GM19043 (cell line): Measurements from ENCODE around the gene RPTN.

ENCODE experiments used
- ATAC-seq: cut with Tn5 transposase; IDR thresholded peaks from one replicate; pipeline ENCODE4 v1.9.1; 2021; ENCODE audit warnings: low read depth; ENCODE audit not compliant: unreplicated experiment

RPTN gene, protein sequence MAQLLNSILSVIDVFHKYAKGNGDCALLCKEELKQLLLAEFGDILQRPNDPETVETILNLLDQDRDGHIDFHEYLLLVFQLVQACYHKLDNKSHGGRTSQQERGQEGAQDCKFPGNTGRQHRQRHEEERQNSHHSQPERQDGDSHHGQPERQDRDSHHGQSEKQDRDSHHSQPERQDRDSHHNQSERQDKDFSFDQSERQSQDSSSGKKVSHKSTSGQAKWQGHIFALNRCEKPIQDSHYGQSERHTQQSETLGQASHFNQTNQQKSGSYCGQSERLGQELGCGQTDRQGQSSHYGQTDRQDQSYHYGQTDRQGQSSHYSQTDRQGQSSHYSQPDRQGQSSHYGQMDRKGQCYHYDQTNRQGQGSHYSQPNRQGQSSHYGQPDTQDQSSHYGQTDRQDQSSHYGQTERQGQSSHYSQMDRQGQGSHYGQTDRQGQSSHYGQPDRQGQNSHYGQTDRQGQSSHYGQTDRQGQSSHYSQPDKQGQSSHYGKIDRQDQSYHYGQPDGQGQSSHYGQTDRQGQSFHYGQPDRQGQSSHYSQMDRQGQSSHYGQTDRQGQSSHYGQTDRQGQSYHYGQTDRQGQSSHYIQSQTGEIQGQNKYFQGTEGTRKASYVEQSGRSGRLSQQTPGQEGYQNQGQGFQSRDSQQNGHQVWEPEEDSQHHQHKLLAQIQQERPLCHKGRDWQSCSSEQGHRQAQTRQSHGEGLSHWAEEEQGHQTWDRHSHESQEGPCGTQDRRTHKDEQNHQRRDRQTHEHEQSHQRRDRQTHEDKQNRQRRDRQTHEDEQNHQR

DNA sequence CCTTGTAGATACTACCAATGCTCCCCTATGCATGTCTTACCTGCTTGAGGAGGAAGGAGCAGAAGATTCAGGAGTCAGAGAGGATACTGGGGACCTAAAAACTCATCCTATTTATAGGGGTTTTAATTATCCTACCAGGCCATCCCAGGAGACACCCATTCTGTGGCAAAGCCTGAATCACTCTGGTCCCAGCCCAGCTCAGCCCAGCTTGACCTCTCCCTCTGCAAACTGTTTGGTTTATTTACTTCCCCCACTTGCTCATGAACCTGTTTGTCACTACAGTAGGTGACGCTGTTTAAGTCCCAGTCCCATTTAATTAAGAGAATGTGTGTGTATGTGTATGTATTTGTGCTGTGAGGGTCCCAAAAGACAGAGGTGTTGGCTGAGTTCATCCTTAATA lies at the start of gene RPTN:
TSS of gene RPTN (minus strand) at position 85 of the 400 bp plus-strand sequence. CDS start 1,339 bp downstream, outside the sequence.
- ATAC-seq, result no peak

DNA sequence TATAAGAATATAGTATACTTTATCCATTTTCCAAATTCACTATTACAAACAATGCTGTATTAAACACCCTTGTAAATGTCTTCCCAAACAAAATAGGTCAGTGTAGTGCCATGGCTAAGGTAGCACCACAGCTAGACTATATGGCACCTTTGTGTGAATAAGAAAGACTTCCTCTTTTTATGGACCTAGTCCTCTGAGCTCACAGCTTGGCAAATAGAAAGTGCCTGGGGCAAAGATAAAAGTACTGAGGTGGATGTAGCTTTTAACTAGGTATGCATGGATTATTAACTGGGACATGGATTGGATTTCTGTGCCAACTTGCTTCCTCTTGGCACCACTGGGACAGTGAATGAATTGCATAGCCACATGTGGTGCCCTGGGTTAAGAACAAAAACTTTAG lies 40.0 kb upstream of the RPTN start:
- ATAC-seq, result no peak

GRCh38 chr1:152197361-152197941 lies 38.4 kb upstream of the RPTN start:
- ATAC-seq, result no peak

- no peak for ATAC-seq
These were observed 32.7 kb upstream of the RPTN start for GRCh38 chr1:152191711-152192110.

DNA sequence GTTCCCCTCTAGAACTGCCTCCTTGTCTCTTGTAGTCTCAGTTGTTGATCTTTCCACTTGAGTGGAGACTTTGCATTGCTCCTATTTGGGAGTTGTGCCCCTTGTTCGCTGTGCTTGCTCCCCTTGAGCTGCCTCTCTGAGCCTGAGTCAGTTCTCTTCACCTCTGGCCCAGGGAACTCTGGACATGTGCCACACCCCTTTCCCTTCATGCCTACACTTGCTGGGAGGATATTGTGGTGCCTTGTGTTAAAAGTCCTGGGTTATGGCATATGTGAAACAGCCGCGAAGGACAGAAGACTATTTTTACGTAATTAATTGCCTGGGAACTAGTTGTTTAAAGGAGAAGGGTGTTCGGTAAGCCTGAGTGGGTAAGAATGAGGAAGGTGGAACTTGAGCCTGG lies 32.2 kb upstream of the RPTN start:
- ATAC-seq, result no peak

DNA sequence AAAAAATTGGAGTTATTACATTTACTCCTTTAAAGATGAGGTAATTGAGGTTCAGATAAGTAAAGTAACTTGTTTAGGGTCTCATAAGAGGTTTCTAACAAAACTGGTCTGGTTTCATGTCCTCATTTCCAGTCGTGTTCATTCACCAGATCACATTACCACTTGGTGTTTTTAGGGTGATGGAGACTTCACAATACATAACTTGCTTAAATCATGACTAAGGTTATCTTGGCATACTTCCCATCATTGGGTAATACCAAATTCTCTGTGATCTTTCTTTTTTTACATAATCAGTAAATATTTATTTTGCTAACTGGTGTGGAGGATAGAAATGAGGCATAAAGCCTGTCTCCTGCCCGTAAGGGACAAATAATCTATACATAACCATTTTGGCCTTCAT lies 31.6 kb upstream of the RPTN start:
- no peak for ATAC-seq

GRCh38 chr1:152189657-152190442 lies 30.8 kb upstream of the RPTN start:
- no peak for ATAC-seq

- no peak for ATAC-seq
These were observed 29.9 kb upstream of the RPTN start for GRCh38 chr1:152188673-152189591.

- ATAC-seq, result no peak
These were observed 27.7 kb upstream of the RPTN start for GRCh38 chr1:152186556-152187285.

GRCh38 chr1:152185544-152186391 lies 26.7 kb upstream of the RPTN start:
- ATAC-seq, result no peak

DNA sequence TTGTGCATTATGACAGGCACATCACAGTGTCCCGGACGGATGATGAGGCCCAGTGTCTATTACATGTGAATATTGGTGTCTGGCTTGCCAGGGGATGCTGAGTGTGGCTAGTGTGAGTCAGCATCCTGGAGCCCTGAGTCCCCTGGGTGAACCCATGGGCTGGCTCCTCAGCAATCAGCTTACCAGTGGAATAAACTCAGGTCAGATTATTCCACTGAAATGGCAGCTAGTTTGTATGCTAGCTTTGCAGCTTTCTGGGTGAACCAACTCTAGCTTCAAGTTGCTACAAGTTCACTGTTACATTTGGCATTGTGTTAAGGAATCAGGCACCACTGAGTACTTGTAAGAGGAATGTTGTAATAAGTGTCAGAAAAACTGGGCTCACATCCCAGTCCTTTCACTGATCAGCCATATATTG lies 23.9 kb upstream of the RPTN start:
- ATAC-seq, result no peak

DNA sequence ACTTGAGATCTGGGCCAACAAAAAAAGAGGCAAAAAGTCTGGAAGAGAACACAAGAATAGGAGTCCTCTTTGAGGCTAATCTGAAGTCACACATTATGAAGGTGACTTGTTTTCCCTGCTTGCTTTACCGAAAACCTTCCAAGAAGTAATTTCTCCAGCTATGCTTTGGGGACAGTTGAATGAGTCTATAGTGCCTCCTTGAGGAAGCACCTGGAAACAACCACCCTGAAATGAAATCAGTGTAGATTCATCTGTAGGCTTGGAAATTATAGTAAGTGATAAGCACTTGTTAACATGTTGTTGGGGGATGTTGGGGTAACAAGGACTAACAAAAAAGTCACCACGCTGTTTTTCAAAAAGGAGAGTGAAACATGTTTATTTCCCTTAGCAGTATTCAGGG lies 23.4 kb upstream of the RPTN start:
- no peak for ATAC-seq

DNA sequence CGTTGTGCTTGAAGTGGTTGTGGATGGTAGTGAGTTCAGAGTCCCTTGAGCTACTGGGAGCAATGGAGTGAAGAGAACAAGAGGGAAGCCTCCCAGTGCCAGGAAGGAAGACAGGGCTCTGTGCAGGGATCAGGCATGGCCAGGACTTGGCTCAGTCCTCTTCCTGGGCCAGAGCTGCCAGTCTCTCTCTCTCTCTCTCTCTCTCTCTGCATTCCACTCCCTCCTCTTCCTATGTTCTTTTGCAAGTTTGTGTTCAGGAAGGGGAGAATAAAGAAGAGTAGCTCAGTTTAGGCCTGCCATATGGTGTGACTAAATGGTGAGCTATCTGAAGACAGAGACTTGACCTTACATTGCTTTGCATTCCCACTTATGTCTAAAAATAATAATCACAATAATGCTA lies 20.5 kb upstream of the RPTN start:
- ATAC-seq, result no peak

DNA sequence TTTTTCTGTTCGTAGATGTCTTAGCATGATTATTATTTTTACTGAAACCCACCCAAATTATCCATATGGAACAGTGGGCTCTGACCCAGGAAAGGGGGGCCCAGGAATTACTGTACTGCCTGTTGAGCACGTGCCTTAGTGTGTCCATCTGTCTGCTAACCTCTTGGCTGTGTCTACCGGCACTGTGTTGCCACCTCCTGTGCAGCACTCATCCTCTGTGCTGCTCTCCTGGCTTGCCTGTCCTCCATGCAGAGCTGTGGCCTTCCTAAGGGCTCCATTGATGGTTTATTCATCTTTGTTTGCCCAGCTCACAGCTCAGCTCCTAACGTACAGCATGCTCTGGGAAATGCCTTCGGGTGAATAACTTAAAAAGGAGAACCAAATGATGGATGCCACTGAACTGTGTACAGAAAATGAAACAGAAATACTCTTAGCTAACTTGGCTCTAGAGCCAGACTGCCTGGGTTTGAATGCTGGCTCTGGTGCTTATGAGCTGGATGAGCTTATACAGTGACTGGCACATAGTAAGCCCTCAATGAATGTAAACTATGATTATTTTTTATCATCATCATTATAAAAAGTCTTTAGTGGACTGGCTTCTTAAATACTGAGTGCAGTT lies 11.4 kb upstream of the RPTN start:
- no peak for ATAC-seq

GRCh38 chr1:152169366-152170025 lies 10.5 kb upstream of the RPTN start:
- ATAC-seq, result no peak

- ATAC-seq, result no peak
These were observed 9.5 kb upstream of the RPTN start for GRCh38 chr1:152168535-152168868.

GRCh38 chr1:152167835-152168534 lies 9.0 kb upstream of the RPTN start:
- ATAC-seq, result no peak
